OCI-LY3 (cell line): ENCODE data around the gene TIAM2.

Experiments used
- H2AFZ ChIP-seq: fragments of 200-600, 300-600 bp; shearing (Covaris generic); 2 replicates; pipeline ENCODE4 v1.6.0; 2014; ENCODE audit warnings: antibody characterized with exemption, low read depth, low read length
- H3K27ac ChIP-seq: fragments of 200-600, 300-600 bp; sonication (generic); 2 replicates; pipeline ENCODE4 v1.5.1; 2014; ENCODE audit warnings: mild to moderate bottlenecking, low read length, moderate library complexity, mixed read lengths
- H3K27me3 ChIP-seq: fragments of 200-600, 300-600 bp; sonication (generic); 2 replicates; pipeline ENCODE4 v1.6.1; 2014; ENCODE audit warnings: low read depth, low read length, mixed read lengths
- H3K36me3 ChIP-seq: fragments of 200-600, 300-600 bp; sonication (generic); replicated peaks from 2 replicates; pipeline ENCODE3; 2014; ENCODE audit warnings: low read depth, low read length, mixed read lengths
- H3K4me1 ChIP-seq: fragments of 300-600, 200-600 bp; sonication (generic); 2 replicates; pipeline ENCODE4 v1.6.1; 2014; ENCODE audit warnings: low read length, mixed read lengths
- H3K4me2 ChIP-seq: fragments of 200-600, 300-600 bp; sonication (generic); 2 replicates; pipeline ENCODE4 v1.6.1; 2014; ENCODE audit warnings: low read length, mixed read lengths
- H3K4me3 ChIP-seq: fragments of 300-600, 200-600 bp; sonication (generic); 2 replicates; pipeline ENCODE4 v1.5.1; 2014; ENCODE audit warnings: antibody characterized with exemption, mild to moderate bottlenecking, low read length, moderate library complexity
- H3K79me2 ChIP-seq: fragments of 300-600, 200-600 bp; shearing (Covaris generic); 2 replicates; pipeline ENCODE4 v1.6.1; 2014; ENCODE audit warnings: mild to moderate bottlenecking, low read length, mixed read lengths
- H3K9ac ChIP-seq: fragments of 300-600, 200-600 bp; shearing (Covaris generic); 2 replicates; pipeline ENCODE4 v1.6.0; 2014; ENCODE audit warnings: mild to moderate bottlenecking, low read length, moderate library complexity
- H3K9me3 ChIP-seq: fragments of 200-600, 300-600 bp; shearing (Covaris generic); 2 replicates; pipeline ENCODE4 v1.6.1; 2014; ENCODE audit warnings: low read length, mixed read lengths; ENCODE audit not compliant: insufficient read depth
- H4K20me1 ChIP-seq: fragments of 200-600, 300-600 bp; sonication (generic); 2 replicates; pipeline ENCODE4 v1.6.1; 2016; ENCODE audit warnings: low read length, mixed read lengths; ENCODE audit not compliant: insufficient read depth
- CTCF ChIP-seq: fragments of 200-600, 300-600 bp; sonication (generic); IDR thresholded peaks from 2 replicates; pipeline ENCODE4 v1.5.1; 2014; ENCODE audit warnings: antibody characterized with exemption, low read length, low read depth
- EZH2phosphoT487 ChIP-seq: fragments of 200-600 bp; shearing (Covaris generic); IDR thresholded peaks from 2 replicates; pipeline ENCODE4 v1.6.1; 2018; ENCODE audit warnings: antibody characterized with exemption, mixed run types, low read depth

Gene TIAM2

GRCh38 chr6:155069543-155069942 is 74.4 kb downstream of the TIAM2 start:
- no peaks in the 10 kb centered on the region for H3K36me3 ChIP-seq
- TF ChIP-seq EZH2phosphoT487 (no peak), CTCF (no peak)
- H3K4me3 ChIP-seq = no peak overlapping the region
- H3K4me2 ChIP-seq = no peak overlapping the region
- H4K20me1 ChIP-seq = no peaks in the 10 kb centered on the region
- no peaks in the 10 kb centered on the region for H3K79me2 ChIP-seq
- H3K9ac ChIP-seq = no peak overlapping the region
- no peaks in the 10 kb centered on the region for H3K9me3 ChIP-seq
- no peak overlapping the region for H3K27ac ChIP-seq
- H3K4me1 ChIP-seq = no peaks in the 10 kb centered on the region
- no peaks in the 10 kb centered on the region for H3K27me3 ChIP-seq
- H2AFZ ChIP-seq = no peak overlapping the region

- H3K27me3 ChIP-seq = peaks cover under 1% of the 10 kb centered on the region; the same call in 1 of the 2 replicates
- peak overlapping the region; percentile 72 for H3K4me2 ChIP-seq
- no peaks in the 10 kb centered on the region for H3K9me3 ChIP-seq
- H3K4me3 ChIP-seq = peak overlapping the region; percentile 49
- no peaks in the 10 kb centered on the region for H4K20me1 ChIP-seq
- no peaks in the 10 kb centered on the region for H3K79me2 ChIP-seq
- no peak overlapping the region for H2AFZ ChIP-seq
- no peak overlapping the region for H3K27ac ChIP-seq
- H3K36me3 ChIP-seq = no peaks in the 10 kb centered on the region
- H3K4me1 ChIP-seq = peaks cover 23% of the 10 kb centered on the region
- no peak for TF ChIP-seq EZH2phosphoT487
- TF ChIP-seq CTCF = no peak
- H3K9ac ChIP-seq = no peak overlapping the region
These were observed 81.0 kb downstream of the TIAM2 start for GRCh38 chr6:155075930-155076695.

- no peaks in the 10 kb centered on the region for H4K20me1 ChIP-seq
- no peaks in the 10 kb centered on the region for H3K36me3 ChIP-seq
- peaks cover 5% of the 10 kb centered on the region; the same call in 1 of the 2 replicates for H3K27me3 ChIP-seq
- no peaks in the 10 kb centered on the region for H3K9me3 ChIP-seq
- no peak overlapping the region for H3K9ac ChIP-seq
- peaks cover 23% of the 10 kb centered on the region for H3K4me1 ChIP-seq
- H3K4me2 ChIP-seq = no peak overlapping the region
- no peak overlapping the region for H3K27ac ChIP-seq
- TF ChIP-seq EZH2phosphoT487 (no peak), CTCF (no peak)
- no peak overlapping the region for H3K4me3 ChIP-seq
- no peak overlapping the region for H2AFZ ChIP-seq
- H3K79me2 ChIP-seq = no peaks in the 10 kb centered on the region
These were observed 82.2 kb downstream of the TIAM2 start for GRCh38 chr6:155077331-155077730.

- no peak overlapping the region for H3K9ac ChIP-seq
- no peak overlapping the region for H3K4me3 ChIP-seq
- no peak for TF ChIP-seq CTCF
- no peak for TF ChIP-seq EZH2phosphoT487
- no peak overlapping the region for H3K27ac ChIP-seq
- H3K9me3 ChIP-seq = no peaks in the 10 kb centered on the region
- no peaks in the 10 kb centered on the region for H3K36me3 ChIP-seq
- no peaks in the 10 kb centered on the region for H3K79me2 ChIP-seq
- no peaks in the 10 kb centered on the region for H4K20me1 ChIP-seq
- H3K4me2 ChIP-seq = no peak overlapping the region
- H2AFZ ChIP-seq = no peak overlapping the region
- peaks cover 5% of the 10 kb centered on the region; the same call in 1 of the 2 replicates for H3K27me3 ChIP-seq
- H3K4me1 ChIP-seq = peaks cover 23% of the 10 kb centered on the region
These were observed 82.7 kb downstream of the TIAM2 start for GRCh38 chr6:155077784-155078183.
